ENCODE results near the gene RABGEF1.
"Not testable (repeated sequence)": the region's sequence is repeated elsewhere in the genome, so short reads cannot be mapped to it uniquely, and the experiment has no call there.

- not testable (repeated sequence) for TF ChIP-seq L3MBTL2 (conservative IDR thresholded peaks at IDR 0.05); BHLHE40 (IDR thresholded peaks at IDR 0.05; ENCODE audit: borderline replicate concordance); LEF1 (IDR thresholded peaks at IDR 0.05; ENCODE audit: borderline replicate concordance); TARDBP (IDR thresholded peaks at IDR 0.05); ARNT (IDR thresholded peaks at IDR 0.05); FOXK2 (IDR thresholded peaks at IDR 0.05); FOXA1 (IDR thresholded peaks at IDR 0.05); SUZ12 (IDR thresholded peaks at IDR 0.05); FOXM1 (IDR thresholded peaks at IDR 0.05; ENCODE audit: borderline replicate concordance); NFRKB (IDR thresholded peaks at IDR 0.05); PKNOX1 (IDR thresholded peaks at IDR 0.05); CTBP1 (IDR thresholded peaks at IDR 0.05; ENCODE audit: borderline replicate concordance); SP1 (IDR thresholded peaks at IDR 0.05)
Observed at GRCh38 chr7:66782875-66783274, 42.3 kb downstream of the RABGEF1 start.

Measured in HEK293T (cell line).